NCI-H524 (cell line): ENCODE results near the gene S100A10.

ENCODE experiments used
- DNase-seq, 2 experiments: peaks; one replicate each; lab custom pipeline; 2025; lab: John Stamatoyannopoulos, UW

S100A10 gene

DNA sequence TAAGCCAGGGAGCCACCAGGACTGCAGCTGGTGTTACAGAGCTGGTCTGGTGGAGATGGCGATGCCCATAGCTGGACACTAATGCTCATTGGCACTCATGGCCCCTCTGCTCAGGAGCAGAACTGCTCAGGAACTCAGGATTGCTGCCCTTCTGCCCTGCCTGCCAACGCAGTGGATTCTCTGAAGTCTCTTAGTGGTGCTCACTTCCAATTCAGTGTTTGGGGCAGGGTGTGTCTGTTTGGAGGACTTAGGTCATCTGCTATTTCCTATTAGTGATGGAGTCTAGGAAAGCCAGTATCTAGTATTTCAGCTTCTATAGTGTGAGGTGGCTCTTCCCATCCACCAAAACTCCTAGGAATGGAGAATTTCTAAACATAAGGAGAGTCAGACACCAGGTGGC is 29.1 kb downstream of the S100A10 start:
- DNase-seq = no peak

DNA sequence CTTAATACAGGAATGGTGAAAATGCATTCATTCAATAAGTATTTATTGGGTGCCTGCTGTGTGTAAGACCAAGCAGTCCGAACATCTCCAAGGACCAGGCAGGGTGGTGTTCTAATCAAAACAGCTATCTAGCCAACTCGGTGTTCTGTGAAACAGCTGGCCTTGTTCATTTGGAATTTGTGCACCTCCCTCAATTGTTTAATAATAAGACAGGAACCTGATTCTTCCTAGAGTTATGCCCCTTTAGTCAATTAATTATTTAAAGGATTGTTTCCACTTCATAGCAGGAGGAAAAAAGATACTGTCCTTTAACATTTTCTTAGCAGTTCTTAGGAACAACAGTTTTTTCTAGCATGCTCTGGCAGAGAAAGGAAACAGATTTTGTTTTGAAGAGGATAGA is 30.4 kb downstream of the S100A10 start:
- DNase-seq = no peak

DNA sequence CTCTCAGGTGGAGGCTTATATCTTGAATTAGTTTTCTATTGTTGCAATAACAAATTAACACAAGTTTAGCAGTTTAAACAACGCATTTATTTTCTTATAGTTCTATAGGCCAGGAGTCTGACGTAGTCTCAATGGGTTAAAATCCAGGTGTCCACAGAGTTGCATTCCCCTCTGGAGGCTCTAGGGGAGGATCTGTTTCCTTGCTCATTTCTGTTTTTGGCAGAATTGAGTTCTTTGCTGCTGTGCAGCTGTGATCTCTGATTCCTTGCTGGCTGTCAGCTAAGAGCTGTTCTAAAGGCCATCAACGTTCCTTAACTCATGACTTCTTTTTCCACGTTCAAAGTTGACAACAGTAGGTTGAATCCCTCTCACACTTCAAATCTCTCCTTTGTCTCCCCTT is 31.8 kb downstream of the S100A10 start:
- no peak for DNase-seq

DNA sequence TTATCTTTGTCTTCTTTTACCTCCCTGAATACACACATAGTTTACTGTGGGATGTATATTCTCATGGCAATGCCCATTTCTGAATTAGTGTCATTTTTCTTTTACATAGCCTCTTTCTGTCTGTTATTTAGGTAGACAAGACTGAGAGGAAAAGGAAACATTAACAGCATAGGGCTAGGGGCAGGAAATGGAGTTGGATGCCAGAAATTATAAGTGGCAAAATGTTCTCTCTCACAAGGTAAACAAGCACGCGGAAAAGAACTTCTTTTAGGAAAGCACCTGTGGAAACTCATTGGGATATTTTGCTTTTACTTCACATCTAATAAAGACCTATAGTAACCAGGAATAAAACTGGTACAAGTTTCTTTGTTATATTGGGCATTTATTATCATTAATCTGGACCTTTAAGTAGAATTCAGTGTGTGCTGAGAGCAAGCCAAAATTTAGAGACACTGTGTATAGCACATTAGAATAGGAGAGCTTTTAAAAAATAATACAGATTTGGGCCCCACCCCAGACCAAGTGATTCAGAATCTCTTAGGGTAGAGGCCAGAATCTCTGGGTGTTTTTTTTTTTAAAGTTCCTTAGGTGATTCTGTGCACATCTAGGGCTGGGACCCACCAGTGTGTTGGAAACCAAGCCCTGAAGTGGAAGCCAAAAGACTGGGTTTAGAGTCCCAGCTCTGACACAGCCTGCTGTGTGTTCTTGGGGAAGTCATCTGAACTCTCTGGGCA is 32.7 kb downstream of the S100A10 start:
- no peak for DNase-seq

DNA sequence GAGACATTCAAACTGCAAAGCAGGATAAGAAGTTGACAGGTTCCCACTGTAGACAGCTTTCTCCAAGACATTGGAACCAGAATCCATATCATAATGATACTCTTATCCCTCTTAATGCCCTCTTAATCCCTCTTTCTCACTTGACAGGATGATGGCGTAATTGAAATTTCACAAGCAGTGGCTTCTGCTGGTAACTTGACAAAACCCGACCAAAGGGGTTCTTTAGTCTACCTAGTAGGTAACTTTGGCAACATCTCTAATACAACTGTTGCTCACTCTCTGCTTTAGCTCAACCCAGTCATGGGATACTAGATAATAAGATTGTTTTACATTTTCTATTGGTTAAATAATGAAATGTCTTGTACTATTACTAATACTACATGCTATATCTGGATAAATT is 34.7 kb downstream of the S100A10 start:
- DNase-seq = peak; percentile 27 to 65

DNA sequence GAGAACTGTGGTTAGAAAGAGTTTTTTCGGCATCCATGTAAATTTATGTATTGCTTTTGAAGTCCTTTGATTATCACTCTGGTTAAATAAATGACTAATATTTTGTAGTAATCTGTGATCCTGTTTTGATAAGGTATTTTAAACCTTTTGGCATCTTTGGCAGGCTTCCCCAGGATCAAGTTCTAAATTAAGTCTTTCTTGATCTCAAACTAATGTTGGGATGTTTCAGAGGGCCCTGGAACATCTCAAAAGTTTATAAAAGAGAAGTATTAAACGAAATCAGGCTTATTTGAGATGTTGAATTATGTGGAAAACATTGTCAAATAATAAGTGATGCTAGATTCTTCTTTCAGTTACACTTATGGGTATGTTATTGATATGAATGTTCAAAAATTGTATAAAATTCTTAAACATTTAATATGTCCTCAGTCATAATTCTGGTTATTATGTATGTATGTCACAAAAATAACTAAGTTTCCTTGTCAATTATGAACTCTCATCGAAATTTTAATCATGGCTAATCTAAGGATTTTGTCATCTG is 36.6 kb downstream of the S100A10 start:
- no peak for DNase-seq

- no peak for DNase-seq
These were observed 40.1 kb downstream of the S100A10 start for GRCh38 chr1:151953409-151954094.

DNA sequence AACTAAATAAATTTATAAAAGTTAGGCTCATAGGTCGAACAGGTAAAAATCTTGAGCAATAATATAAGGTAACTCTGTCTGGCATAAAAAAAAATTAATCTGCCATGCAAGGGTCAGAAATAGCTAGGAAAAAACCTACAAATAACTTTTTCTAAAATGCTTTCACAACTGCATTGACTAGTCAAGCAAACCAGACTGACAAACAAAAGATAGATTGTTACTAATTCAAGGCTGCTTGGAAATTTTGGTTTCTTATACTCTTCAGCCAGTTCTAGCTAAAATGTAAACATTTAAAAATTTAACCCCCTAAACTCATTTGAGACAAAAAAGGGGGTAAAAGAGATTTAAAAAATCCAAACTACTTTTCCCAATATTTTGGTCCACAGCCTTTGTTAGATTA is 40.8 kb downstream of the S100A10 start:
- DNase-seq = no peak

DNA sequence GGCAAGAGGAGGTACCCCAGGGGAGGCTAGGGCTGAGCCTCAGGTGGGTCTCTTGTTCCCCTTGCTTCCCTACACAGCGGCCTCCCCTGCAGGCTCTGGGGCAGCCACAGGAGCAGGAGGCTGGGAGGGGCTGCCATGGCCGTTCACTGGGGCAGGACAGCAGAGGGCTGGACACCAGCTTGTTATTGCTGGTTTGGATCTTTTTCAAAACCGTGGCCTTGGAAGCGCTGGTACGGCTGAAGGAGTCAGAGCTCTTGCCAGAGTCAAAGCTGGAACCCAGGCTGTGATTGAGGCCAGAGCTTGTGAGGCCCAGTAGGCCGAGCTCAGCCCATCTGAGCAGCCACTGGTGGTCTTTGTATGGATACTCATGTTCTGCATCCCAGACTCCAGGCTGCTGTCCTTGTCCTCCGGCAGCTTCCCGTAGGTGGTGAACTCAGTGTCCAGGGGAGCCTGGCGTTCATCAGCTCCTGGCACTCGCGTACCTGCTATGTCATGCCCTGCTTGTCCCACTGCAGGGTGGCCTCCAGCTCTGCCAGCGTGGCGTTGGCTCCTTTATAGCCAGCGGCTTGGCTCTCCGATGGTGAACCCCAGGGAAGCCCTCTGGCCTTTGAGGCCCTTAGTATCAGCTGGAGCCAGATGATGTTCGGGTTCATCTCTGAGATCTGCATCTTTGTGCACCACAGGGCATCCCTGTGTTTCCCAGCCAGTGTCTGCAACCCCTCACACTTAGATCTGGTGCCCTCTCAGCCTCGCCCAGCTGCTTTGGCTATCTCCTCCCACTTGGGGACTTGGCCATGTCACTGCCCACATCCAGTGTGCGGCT is 44.1 kb downstream of the S100A10 start:
- no peak for DNase-seq

GRCh38 chr1:151948506-151948905 is 45.2 kb downstream of the S100A10 start:
- DNase-seq = no peak

GRCh38 chr1:151947140-151947539 is 46.5 kb downstream of the S100A10 start:
- DNase-seq = no peak

DNA sequence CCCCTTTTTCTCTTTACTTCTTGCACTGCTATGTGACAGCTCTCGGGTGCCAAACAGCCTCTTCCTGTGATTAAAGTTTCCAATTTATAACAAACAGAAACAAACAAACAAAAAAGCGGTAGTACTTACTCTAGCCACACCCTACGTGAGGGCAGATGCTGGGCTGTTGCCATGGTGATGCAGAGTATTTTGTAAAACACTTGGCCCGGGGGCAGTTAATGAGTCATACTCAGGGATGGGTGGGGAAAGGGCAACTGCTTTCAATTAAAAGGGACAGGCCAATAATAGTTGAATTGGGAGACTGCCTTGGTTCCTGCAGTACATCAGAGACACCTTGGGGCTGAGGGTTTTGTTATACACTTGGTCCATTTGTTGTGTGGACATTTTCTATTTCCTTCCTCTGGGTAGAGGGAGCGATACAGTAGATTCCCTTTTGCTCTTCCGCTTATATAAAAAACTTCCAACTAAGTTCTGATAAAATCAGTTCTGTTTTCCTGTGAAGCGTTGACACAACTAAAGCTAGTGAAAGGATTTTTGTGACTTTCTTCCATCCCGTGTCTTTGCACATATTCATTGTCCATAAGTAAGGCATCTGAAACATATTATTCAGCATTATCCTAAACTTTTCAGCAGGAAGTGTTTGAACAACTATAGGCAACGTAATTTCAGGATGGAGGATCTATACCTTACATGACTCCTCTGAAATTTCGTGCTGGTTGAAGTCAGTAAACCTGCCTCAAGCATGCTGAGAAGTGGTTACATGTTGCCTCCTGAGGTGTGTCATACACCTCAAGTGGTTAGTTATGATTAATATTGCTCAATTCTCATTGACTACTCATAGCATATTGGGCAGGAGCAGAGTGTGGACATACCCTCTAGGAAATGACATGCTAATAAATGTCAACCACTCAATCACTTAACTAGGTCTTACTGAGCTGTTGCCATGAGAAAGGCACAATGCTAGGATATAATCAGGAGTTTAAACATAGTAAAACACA is 47.6 kb downstream of the S100A10 start:
- no peak for DNase-seq

- DNase-seq = no peak
These were observed 48.6 kb downstream of the S100A10 start for GRCh38 chr1:151944857-151945575.

GRCh38 chr1:151944126-151944856 is 49.4 kb downstream of the S100A10 start:
- DNase-seq = no peak

GRCh38 chr1:151943591-151943990 is 50.1 kb downstream of the S100A10 start:
- no peak for DNase-seq

- no peak for DNase-seq
These were observed 50.8 kb downstream of the S100A10 start for GRCh38 chr1:151942882-151943281.

- no peak for DNase-seq
These were observed 53.1 kb downstream of the S100A10 start for GRCh38 chr1:151940541-151940940.

- no peak for DNase-seq
These were observed 53.9 kb downstream of the S100A10 start for GRCh38 chr1:151939779-151940178.

DNA sequence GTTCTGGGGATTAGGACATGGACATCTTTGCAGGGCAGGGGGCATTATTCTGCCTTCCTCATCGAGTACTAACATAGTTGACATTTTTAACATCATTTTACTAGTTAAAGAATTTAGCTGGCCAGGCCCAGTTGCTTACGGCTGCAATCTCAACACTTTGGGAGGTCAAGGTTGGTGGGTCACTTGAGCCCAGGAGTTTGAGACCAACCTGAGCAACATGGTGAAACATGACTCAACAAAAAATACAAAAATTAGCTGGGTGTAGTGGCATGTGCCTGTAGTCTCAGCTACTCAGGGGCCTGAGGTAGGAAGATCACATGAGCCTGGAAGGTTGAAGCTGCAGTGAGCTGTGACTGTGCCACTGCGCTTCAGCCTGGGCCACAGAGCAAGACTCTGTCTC is 54.5 kb downstream of the S100A10 start:
- no peak for DNase-seq

DNA sequence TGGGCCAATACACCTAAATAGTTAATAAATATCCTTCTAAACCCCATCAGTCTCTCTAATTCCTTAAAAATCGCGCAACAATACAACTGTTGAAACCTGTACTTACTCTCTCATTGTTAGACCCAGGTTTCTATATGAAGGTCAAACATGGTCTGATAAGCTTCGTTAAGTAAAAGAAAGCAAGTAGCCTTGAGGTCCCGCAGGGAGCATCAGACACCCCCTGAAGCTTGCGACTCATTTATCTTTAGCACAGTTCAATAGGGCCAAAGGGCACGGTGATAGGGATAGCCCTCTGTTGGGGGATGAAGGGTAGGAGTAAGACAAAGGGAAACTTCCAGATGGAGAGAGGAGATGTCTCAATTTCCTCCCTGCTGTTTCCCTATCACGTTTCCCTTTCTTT is 57.0 kb downstream of the S100A10 start:
- DNase-seq = no peak
